ENCODE data around the gene GYPC. TPM values are rescaled to one million over a fixed set of nuclear protein-coding genes. Genes with fewer than 3 reads are reported as not detected.

GYPC gene
- total RNA-seq, 1 experiment from 2014 or later = 28.1 TPM

DNA sequence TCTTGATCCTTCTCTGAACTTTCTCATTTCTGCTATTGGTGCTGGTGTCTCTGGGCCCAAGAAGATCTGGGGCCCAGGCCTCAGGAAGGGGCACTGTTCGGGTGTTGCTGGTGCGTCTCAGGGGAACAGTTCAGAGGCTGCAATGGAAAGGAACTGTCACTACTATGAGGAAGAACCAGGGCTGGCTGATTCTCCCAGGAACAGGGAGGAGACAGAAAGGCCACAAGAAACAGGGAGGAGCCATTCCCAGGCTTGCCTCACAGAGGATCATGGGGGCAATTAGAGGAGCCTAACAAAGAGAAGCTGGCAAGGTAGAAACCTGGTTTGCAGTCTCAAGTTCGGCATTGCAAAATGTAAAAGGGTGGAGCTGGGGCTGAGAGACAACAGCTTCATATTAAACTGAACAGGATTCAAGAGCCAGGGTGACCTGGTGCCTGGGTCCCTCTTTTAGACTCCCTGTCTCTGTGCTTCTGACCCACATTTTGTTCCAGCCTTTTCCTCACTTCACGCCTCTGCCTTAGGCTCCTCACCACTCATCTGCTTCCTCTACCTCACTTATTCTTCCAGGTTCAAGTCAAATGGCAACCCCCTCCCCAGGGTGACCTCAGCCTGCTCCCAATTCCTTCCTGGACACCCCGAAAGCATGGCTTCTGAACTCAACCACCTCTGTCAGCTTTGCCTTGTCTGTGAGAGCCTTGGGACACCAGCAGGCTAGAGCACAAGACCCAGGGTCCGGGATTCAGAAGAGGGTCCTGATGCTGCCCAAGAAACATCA lies 58.4 kb downstream of the GYPC start:
- no peak for TF ChIP-seq ZNF416 (CRISPR knock-in tag; IDR thresholded peaks at IDR 0.05)
- TF ChIP-seq, protein P1, sequence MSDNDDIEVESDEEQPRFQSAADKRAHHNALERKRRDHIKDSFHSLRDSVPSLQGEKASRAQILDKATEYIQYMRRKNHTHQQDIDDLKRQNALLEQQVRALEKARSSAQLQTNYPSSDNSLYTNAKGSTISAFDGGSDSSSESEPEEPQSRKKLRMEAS (CRISPR knock-in tag; IDR thresholded peaks at IDR 0.05) = no peak
- no peak for TF ChIP-seq IRF2 (CRISPR knock-in tag; IDR thresholded peaks at IDR 0.05; ENCODE audit: borderline replicate concordance, low read depth)
- no peak for TF ChIP-seq JAZF1 (CRISPR knock-in tag; IDR thresholded peaks at IDR 0.05)
- TF ChIP-seq NFATC4 (CRISPR knock-in tag; IDR thresholded peaks at IDR 0.05) = no peak
- TF ChIP-seq, protein P2, sequence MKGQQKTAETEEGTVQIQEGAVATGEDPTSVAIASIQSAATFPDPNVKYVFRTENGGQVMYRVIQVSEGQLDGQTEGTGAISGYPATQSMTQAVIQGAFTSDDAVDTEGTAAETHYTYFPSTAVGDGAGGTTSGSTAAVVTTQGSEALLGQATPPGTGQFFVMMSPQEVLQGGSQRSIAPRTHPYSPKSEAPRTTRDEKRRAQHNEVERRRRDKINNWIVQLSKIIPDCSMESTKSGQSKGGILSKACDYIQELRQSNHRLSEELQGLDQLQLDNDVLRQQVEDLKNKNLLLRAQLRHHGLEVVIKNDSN (CRISPR knock-in tag; IDR thresholded peaks at IDR 0.05) = no peak
- TF ChIP-seq, protein P3, sequence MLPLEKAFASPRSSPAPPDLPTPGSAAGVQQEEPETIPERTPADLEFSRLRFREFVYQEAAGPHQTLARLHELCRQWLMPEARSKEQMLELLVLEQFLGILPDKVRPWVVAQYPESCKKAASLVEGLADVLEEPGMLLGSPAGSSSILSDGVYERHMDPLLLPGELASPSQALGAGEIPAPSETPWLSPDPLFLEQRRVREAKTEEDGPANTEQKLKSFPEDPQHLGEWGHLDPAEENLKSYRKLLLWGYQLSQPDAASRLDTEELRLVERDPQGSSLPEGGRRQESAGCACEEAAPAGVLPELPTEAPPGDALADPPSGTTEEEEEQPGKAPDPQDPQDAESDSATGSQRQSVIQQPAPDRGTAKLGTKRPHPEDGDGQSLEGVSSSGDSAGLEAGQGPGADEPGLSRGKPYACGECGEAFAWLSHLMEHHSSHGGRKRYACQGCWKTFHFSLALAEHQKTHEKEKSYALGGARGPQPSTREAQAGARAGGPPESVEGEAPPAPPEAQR (CRISPR knock-in tag; IDR thresholded peaks at IDR 0.05) = no peak
- no peak for TF ChIP-seq ZNF423 (CRISPR knock-in tag; IDR thresholded peaks at IDR 0.05)
- TF ChIP-seq HMGA2 (CRISPR knock-in tag; IDR thresholded peaks at IDR 0.05) = no peak
- TF ChIP-seq, protein P4, sequence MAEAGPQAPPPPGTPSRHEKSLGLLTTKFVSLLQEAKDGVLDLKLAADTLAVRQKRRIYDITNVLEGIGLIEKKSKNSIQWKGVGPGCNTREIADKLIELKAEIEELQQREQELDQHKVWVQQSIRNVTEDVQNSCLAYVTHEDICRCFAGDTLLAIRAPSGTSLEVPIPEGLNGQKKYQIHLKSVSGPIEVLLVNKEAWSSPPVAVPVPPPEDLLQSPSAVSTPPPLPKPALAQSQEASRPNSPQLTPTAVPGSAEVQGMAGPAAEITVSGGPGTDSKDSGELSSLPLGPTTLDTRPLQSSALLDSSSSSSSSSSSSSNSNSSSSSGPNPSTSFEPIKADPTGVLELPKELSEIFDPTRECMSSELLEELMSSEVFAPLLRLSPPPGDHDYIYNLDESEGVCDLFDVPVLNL (CRISPR knock-in tag; IDR thresholded peaks at IDR 0.05; ENCODE audit: borderline replicate concordance, low read depth) = no peak
- TF ChIP-seq SOX15 (CRISPR knock-in tag; IDR thresholded peaks at IDR 0.05) = no peak
- Mint-ChIP-seq H3K4me1 (no peaks in the 10 kb centered on the region), H3K27ac (no peak overlapping the region), H3K9me3 (peaks cover 11% of the 10 kb centered on the region; the same call in 1 of the 2 replicates), H3K27me3 (ENCODE audit: low read depth) (peaks cover 10% of the 10 kb centered on the region), H3K4me3 (no peak overlapping the region), H3K36me3 (no peaks in the 10 kb centered on the region; the same call in 1 of the 2 replicates)
- ChIA-PET POLR2A (no interaction called here), CTCF (no interaction called here)
- no peak for DNase-seq (ENCODE audit: low spot score)
- no peak for ATAC-seq

DNA sequence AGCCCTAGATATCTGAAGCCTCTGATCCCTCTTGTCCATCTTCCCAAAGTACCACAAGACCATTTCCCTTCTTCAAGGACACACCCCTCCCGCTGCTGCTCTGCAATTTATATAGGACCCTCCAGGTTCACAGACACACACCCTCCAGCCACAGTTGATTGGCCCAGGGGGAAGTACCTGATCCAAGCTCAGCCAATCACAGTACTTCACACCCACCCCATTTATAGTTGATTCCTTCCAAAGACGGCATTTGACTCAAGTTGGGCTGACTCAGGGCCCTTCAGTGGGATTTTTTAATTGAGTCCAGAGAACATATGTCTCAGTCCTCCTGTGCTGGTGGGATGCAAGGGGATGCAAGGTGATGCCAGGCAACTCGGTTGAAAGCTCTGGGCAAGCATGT lies 59.2 kb downstream of the GYPC start:
- CTCF ChIA-PET = no interaction called here
- no peak for DNase-seq (ENCODE audit: low spot score)
- TF ChIP-seq, protein P5, sequence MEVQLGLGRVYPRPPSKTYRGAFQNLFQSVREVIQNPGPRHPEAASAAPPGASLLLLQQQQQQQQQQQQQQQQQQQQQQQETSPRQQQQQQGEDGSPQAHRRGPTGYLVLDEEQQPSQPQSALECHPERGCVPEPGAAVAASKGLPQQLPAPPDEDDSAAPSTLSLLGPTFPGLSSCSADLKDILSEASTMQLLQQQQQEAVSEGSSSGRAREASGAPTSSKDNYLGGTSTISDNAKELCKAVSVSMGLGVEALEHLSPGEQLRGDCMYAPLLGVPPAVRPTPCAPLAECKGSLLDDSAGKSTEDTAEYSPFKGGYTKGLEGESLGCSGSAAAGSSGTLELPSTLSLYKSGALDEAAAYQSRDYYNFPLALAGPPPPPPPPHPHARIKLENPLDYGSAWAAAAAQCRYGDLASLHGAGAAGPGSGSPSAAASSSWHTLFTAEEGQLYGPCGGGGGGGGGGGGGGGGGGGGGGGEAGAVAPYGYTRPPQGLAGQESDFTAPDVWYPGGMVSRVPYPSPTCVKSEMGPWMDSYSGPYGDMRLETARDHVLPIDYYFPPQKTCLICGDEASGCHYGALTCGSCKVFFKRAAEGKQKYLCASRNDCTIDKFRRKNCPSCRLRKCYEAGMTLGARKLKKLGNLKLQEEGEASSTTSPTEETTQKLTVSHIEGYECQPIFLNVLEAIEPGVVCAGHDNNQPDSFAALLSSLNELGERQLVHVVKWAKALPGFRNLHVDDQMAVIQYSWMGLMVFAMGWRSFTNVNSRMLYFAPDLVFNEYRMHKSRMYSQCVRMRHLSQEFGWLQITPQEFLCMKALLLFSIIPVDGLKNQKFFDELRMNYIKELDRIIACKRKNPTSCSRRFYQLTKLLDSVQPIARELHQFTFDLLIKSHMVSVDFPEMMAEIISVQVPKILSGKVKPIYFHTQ (CRISPR knock-in tag; IDR thresholded peaks at IDR 0.05) = no peak
- TF ChIP-seq RELA (CRISPR knock-in tag; IDR thresholded peaks at IDR 0.05; ENCODE audit: borderline replicate concordance) (no peak), CREB1 (CRISPR knock-in tag; IDR thresholded peaks at IDR 0.05) (no peak), PRRX2 (CRISPR knock-in tag; IDR thresholded peaks at IDR 0.05) (no peak)
- TF ChIP-seq, protein P6, sequence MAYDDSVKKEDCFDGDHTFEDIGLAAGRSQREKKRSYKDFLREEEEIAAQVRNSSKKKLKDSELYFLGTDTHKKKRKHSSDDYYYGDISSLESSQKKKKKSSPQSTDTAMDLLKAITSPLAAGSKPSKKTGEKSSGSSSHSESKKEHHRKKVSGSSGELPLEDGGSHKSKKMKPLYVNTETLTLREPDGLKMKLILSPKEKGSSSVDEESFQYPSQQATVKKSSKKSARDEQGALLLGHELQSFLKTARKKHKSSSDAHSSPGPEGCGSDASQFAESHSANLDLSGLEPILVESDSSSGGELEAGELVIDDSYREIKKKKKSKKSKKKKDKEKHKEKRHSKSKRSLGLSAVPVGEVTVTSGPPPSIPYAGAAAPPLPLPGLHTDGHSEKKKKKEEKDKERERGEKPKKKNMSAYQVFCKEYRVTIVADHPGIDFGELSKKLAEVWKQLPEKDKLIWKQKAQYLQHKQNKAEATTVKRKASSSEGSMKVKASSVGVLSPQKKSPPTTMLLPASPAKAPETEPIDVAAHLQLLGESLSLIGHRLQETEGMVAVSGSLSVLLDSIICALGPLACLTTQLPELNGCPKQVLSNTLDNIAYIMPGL (CRISPR knock-in tag; IDR thresholded peaks at IDR 0.05) = no peak
- TF ChIP-seq, protein P7, sequence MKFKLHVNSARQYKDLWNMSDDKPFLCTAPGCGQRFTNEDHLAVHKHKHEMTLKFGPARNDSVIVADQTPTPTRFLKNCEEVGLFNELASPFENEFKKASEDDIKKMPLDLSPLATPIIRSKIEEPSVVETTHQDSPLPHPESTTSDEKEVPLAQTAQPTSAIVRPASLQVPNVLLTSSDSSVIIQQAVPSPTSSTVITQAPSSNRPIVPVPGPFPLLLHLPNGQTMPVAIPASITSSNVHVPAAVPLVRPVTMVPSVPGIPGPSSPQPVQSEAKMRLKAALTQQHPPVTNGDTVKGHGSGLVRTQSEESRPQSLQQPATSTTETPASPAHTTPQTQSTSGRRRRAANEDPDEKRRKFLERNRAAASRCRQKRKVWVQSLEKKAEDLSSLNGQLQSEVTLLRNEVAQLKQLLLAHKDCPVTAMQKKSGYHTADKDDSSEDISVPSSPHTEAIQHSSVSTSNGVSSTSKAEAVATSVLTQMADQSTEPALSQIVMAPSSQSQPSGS (CRISPR knock-in tag; IDR thresholded peaks at IDR 0.05; ENCODE audit: borderline replicate concordance, low read depth) = no peak
- TF ChIP-seq, protein P8, sequence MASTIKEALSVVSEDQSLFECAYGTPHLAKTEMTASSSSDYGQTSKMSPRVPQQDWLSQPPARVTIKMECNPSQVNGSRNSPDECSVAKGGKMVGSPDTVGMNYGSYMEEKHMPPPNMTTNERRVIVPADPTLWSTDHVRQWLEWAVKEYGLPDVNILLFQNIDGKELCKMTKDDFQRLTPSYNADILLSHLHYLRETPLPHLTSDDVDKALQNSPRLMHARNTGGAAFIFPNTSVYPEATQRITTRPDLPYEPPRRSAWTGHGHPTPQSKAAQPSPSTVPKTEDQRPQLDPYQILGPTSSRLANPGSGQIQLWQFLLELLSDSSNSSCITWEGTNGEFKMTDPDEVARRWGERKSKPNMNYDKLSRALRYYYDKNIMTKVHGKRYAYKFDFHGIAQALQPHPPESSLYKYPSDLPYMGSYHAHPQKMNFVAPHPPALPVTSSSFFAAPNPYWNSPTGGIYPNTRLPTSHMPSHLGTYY (CRISPR knock-in tag; IDR thresholded peaks at IDR 0.05) = no peak
- TF ChIP-seq, protein P9, sequence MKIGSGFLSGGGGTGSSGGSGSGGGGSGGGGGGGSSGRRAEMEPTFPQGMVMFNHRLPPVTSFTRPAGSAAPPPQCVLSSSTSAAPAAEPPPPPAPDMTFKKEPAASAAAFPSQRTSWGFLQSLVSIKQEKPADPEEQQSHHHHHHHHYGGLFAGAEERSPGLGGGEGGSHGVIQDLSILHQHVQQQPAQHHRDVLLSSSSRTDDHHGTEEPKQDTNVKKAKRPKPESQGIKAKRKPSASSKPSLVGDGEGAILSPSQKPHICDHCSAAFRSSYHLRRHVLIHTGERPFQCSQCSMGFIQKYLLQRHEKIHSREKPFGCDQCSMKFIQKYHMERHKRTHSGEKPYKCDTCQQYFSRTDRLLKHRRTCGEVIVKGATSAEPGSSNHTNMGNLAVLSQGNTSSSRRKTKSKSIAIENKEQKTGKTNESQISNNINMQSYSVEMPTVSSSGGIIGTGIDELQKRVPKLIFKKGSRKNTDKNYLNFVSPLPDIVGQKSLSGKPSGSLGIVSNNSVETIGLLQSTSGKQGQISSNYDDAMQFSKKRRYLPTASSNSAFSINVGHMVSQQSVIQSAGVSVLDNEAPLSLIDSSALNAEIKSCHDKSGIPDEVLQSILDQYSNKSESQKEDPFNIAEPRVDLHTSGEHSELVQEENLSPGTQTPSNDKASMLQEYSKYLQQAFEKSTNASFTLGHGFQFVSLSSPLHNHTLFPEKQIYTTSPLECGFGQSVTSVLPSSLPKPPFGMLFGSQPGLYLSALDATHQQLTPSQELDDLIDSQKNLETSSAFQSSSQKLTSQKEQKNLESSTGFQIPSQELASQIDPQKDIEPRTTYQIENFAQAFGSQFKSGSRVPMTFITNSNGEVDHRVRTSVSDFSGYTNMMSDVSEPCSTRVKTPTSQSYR (CRISPR knock-in tag; IDR thresholded peaks at IDR 0.05) = no peak
- Mint-ChIP-seq H3K27me3 (ENCODE audit: low read depth) (peaks cover 10% of the 10 kb centered on the region), H3K27ac (no peak overlapping the region), H3K4me3 (no peak overlapping the region), H3K9me3 (peaks cover 9% of the 10 kb centered on the region; the same call in 1 of the 2 replicates), H3K36me3 (no peaks in the 10 kb centered on the region; the same call in 1 of the 2 replicates), H3K4me1 (0 out of 2 replicates have a peak, but pooled peaks cover 3% of the 10 kb centered on the region)
- no peak for ATAC-seq
- POLR2A ChIA-PET = no interaction called here
